Left forelimb (tissue), 1 donor: ENCODE data around the gene COMMD3.

ENCODE experiments used
- DNase-seq: peaks from one replicate; pipeline ENCODE4 v3.0.0-alpha.2; 2018; ENCODE audit warnings: low spot score

Gene COMMD3

GRCh38 chr10:22366771-22367170 is 50.6 kb downstream of the COMMD3 start:
- no peak for DNase-seq

- DNase-seq, result no peak
Measured at GRCh38 chr10:22367471-22367870, 51.3 kb downstream of the COMMD3 start.

- no peak for DNase-seq
Measured at GRCh38 chr10:22368402-22368801, 52.2 kb downstream of the COMMD3 start.

- no peak for DNase-seq
Measured at GRCh38 chr10:22368981-22369380, 52.8 kb downstream of the COMMD3 start.

GRCh38 chr10:22369434-22370072 is 53.4 kb downstream of the COMMD3 start:
- no peak for DNase-seq
